Ecto neural progenitor cell (in vitro differentiated cells): ENCODE measurements around the gene ATG10.
"Not testable (repeated sequence)": the region's sequence is repeated elsewhere in the genome, so short reads cannot be mapped to it uniquely, and the experiment has no call there.

Experiments
- DNase-seq: peaks from one replicate; pipeline ENCODE4 v3.0.0-alpha.2; 2018; ENCODE audit warnings: low spot score

ATG10 gene

DNA sequence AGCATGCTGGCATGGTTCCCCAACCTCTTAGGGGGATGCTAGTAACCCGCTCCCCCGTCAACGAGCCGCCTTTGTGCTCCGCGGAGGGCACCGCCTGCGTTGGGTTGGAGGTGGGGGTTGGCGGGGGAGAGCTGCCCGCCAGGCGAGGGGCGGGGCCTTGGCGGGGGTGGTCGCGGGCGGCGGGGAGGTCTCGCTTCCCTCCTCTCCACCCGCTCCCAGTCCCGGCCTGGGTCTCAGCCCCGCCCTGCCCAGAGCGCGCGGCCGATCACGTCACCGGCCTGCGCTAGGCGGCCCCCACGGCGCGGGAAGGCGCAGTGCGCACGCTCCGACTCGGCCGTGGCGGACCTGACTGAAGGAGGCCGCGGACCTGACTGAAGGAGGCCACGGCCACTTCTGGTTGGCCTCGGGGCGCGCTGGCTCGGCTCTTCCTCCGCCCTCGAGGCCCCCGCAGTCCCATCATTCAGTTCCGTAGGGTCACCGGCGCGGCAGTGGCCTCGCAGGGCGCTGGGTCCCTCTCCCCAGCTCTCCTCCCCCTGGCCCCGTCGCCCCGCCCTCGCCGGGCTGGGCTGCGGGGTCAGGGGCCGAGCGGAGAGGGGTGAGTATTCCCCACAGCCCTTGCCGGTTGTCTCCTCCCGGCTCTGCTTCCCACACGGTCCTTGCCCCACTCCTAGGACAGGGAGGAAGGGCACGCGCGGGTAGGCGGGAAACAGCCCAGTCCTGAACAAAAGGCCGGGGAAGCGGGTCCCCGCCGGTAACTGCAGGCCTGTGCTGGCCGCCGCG lies at the start of gene ATG10:
TSS of gene ATG10 (plus strand) at position 312 of the 780 bp plus-strand sequence. CDS start 15,548 bp downstream, outside the sequence.
- DNase-seq = peak; percentile 96

GRCh38 chr5:81922854-81923279 lies 49.0 kb upstream of the ATG10 start:
- DNase-seq = no peak

- DNase-seq = no peak
Observed at GRCh38 chr5:81924442-81924841, 47.4 kb upstream of the ATG10 start.

GRCh38 chr5:81925009-81925408 lies 46.8 kb upstream of the ATG10 start:
- DNase-seq = no peak

DNA sequence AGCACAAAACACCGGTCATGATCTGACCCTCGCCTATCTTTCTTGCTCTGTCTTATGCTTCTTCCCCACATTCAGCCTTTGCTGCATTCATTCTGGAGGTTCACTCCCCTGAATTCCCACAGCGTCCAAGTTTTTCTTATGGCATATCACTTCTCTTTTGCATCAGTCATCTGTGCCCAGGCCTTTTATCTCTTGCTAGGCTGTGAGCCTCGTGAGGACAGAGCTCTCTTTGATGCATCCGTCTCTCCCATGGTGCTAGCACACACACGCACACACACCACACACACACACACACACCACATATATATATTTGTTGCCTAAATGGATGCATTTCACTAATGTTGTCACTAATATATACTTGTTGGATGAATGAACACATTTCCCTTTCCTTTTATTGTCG lies 45.8 kb upstream of the ATG10 start:
- no peak for DNase-seq

GRCh38 chr5:81936066-81936465 lies 35.8 kb upstream of the ATG10 start:
- no peak for DNase-seq

- no peak for DNase-seq
Observed at GRCh38 chr5:81936750-81937149, 35.1 kb upstream of the ATG10 start.

DNA sequence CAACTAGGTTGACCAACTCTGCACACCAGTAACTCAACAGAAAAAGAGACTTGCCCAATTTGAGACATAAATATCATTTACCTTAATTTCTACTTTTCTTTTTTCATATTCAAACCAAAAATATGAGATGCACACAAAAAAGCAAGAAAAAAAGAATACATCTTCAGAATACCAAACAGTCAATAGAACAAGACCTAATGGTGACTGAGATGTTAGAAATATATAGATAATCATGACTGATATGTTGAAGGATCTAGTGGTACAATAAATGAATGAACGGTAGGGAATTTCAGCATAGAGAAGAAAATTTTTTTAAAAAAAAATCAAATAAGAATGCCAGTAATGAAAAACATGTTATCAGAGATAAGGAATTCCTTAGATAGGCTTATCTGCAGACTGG lies 29.1 kb upstream of the ATG10 start:
- no peak for DNase-seq

DNA sequence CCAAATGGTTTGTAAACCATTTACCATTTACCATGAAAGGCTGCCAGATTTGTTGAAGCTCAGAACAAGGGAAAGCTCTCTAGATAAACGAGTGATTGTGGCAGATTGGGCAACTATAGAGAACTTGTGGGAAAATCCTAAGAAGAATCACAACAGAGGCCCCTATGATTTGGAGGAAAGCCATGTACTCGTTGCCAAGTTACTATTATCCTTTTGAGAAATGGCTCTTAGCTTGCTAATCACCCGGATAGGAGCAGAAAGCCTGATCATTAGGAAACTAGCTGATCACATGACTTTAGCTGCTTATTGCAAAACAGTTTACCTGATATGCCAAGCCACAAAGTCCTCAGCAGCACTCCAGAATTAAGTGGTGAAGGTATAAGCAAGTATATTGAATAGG lies 23.5 kb upstream of the ATG10 start:
- DNase-seq = no peak

DNA sequence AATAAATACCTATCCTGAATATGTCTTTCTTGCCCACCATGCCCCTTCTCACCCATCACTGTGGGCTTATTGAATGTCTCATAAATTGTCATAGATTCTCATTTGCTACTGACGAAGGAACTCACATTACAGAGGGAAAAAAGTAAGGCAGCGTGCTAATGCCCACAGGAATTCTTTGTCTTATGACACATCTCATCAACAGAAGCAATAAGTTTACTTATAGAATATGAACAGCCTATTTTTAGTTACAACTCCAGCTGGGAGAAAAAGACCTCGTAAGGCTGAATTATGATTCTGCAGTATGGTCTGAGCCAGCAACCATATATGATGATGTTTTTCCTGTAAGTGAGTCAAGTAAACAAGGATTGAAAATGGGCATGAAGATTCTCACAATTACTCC lies 22.4 kb upstream of the ATG10 start:
- no peak for DNase-seq

- DNase-seq = no peak
Observed at GRCh38 chr5:81950996-81951395, 20.8 kb upstream of the ATG10 start.

- DNase-seq = not testable (repeated sequence)
Observed at GRCh38 chr5:81954796-81955195, 17.0 kb upstream of the ATG10 start.

GRCh38 chr5:81958129-81958528 lies 13.7 kb upstream of the ATG10 start:
- not testable (repeated sequence) for DNase-seq

DNA sequence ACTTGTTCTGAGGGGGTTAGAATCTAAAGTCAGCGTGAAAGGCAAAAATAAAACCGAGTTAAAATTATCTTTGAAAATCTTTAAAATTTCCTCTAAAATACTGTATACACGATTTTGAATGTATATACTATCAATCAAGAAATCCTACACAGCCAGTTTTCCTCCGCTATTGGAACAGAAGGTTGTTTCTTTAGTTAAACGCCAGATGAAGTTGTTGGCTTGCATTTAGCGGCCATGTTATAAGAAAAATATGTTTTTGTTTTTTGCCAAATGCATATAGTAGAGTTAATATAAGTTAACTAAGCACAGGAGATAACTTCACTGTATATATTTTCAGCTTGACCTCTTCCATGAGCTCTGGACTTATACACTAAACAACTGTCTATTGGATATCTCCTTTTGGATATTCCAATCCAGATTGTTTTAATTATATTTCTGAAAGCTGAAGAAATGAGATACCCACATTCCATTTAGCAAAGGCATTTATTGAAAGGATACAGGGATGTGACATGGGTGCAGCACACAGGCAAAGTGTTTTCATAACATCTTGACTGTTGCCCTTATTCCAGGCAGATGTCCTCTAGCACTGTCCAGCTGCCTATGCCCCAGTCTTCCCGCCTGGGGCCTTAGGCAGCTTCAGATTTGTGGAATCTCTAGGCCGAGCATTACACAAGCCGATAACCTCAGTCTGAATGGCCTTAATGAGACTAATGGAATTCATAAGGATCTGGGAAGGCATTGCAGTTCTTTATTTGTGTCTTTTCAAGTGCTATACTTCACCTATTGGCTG lies 10.0 kb upstream of the ATG10 start:
- DNase-seq = no peak

DNA sequence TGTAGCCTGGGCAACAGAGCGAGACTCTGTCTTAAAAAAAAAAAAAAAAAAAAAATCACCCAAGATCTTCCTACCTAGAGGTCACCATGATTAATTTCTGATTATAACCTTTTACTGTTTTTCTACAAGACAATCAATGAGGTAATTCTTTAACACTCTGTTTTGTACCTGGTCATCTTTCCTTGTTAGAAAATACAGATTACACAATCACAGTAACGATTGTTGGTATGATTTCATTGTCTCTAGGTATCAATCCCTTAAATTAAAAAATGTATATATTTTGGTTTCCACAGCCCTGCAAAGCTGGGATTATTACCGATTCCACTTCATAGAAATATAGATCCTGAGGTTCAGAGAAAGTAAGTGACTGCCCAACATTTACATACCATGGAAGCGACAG lies 8.3 kb upstream of the ATG10 start:
- DNase-seq = no peak

DNA sequence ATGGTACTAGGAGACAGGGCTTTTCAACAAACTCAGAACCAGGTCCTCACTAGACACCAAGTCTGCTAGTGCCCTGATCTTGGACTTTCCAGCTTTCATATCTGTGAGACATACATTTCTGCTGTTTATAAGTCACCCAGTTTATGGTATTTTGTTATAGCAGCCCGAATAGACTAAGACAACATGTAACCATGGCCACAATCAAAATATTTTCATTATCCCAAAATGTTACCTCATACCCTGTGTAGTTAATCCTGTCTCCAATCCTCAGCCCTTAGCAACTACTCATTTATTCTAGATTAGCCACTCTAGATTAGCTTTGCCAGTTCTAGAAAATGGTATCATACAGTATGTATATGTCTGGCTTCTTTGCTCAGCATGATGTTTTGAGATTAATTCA lies 6.3 kb upstream of the ATG10 start:
- DNase-seq = no peak

DNA sequence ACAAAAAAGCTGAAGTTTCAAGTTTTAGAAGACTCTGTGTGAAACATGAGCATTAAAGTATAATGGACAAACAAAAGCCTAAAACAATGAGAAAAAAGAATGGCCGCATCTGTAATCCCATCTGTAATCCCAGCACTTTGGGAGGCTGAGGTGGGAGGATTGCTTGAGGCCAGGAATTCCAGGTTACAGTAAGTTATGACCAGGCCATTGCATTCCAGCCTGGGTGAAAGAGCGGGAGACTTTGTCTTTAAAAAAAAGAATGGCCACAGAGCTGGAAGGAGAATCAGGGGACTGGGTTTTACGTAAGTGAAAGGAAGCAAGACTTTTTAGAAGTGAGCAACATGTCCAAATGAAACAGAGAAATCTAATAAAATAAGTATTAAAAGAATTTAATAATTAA lies 2.6 kb upstream of the ATG10 start:
- DNase-seq = no peak

DNA sequence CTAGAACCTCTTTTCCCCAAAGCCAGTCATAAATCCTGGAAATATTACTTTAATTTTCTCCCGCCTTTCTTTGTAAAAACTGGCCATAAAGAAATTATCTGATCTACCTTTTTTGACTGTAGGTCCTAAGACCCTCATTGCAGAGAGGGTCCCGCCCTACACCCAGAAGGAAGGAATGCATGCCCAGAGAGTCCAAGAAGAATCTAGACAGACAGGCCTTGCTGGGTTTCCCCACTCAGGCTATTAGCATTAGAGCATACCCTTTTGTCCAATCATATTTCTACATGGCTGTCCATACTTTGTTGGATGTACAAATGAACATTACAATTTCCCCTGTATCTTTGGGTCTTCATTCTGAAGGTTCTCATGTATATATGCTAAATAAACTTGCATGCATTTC lies 1.9 kb upstream of the ATG10 start:
- DNase-seq = no peak

GRCh38 chr5:81971111-81971711 lies 612 bp upstream of the ATG10 start:
- DNase-seq = no peak

DNA sequence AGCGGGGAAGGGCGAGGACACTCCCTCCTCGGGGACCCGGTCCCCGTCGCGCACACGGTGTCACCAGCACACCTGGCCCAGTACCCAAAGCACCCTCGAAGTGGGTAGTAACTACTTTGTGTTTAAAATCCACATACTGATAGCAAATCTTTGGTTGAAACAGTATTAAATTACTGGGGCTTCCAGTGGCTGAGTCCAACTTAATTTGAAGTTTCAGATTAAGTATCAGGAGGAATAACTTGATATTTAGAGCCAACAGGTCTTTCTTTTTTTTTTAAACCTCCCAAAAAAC lies 615 bp downstream of the ATG10 start:
- DNase-seq = no peak

DNA sequence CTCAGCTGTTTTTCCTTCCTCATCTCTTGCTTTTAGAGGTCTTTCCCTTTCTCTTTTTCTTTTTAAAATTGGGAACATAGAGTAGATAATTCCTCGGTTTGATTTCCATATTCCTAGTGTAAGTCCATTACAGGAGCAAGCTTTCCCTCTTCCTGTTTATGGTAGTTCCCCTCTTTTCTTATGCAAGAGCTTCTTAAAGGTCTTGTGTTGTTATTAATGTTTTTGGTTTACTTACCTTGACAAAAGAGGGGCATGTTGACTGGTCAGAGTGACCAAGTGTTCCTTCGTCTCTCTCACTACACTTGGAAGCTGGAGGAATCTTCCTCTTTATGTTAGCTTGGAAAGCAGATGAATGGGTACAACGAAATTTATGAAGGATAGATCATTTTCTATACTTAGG lies 8.3 kb downstream of the ATG10 start:
- DNase-seq = no peak

DNA sequence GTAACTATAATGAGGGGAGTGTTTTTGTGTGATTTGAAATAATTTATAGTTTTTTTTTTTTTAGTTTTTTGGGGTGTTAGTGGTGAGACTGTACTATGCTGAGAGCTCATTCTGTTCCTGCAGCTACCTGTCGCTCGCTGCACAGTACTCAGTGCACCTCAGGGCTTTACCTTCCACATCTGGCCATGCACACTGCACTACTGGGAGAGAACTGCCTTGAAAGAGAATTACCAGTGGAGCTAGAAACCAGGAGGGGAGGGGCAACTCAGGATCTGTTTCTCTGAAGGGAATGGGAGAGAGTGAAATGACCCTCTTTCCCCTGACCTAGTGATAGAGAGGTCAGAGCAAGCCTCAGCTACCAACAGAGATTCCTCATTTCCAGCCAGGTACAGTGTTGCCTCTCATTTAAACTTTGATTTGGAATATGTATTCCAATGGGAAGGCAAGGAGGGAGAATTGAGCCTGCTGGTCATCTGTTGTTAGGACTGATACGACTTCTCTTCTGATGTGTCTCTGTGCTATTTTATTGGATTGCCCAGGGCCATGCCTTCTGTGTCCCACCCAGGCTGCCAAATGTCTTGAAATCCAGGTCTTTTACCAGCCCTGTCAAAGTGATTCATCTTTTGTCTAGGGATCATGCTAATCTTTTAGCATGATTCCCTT lies 8.9 kb downstream of the ATG10 start:
- DNase-seq = peak; percentile 49
